ENCODE measurements around the gene PACSIN3.

Gene PACSIN3

GRCh38 chr11:47152126-47152952, 33.9 kb downstream of the PACSIN3 start:
- DNase-seq, result no peak

GRCh38 chr11:47149782-47150181, 36.5 kb downstream of the PACSIN3 start:
- no peak for DNase-seq

DNA sequence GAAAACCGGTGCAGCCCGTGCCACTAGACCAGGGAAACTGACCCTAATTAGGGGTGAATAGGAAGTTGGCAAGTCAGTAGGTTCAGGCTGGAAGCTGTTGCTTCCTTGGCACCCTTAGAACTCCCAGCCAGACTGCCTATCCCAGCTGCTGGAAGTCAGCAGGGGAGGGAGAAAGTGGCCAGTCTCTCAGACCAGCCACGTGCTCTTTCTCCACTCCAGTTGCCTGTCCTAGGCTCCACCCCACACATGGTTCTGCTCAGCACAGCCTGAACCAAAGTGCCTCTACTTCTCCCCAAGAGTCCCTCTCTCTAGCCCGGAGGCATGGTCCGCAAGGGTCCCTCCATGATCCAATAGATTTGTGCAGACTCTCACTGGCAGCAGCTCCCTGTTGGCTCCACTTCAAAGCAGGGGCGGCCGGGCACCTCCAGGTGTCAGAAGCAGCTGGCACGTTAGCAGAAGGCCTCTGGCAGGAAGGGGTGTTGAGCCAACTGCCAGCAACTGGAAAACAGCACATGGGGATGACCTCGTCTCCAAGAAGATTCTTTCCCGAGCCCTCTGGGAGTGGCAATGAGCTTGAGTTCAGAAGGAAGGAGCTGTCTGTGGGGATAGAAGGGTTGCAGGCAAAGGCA, 37.2 kb downstream of the PACSIN3 start:
- no peak for DNase-seq

DNA sequence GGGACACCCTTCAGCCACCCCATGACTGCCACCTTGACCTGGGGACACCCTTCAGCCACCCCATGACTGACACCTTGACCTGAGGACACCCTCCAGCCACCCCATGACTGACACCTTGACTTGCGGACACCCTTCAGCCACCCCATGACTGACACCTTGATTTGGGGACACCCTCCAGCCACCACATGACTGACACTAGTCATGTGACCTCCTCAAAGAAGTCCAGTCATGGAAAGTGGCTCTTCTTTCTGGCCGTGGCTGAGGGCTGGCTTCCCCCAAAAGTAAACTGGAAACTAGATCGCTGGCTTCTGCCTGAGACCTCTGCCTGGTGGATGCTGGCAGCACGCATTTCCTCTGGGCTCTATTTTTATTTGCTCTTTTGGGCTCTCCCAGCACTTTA, 38.0 kb downstream of the PACSIN3 start:
- DNase-seq, result no peak

- no peak for DNase-seq
Measured at GRCh38 chr11:47147681-47148080, 38.6 kb downstream of the PACSIN3 start.

DNA sequence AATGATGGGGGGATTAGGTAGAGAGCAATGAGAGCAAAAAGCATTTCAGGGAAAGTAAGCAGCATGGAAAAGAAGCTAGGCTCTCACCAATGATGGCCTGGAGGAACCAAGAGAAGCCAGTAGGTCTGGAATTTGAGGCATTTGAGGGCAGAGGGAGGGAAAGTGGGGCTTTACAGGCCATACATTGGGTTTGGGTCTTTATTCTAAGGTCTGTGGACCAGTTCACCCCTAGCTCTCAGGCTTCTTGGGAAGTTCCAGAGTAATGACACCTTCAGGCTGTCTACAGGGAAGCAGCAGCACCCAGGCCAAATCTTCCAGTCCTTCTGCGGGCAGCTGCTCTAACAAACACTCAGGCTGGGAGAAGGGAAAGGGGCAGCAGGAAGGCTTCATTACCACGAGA, 39.0 kb downstream of the PACSIN3 start:
- DNase-seq, result no peak

DNA sequence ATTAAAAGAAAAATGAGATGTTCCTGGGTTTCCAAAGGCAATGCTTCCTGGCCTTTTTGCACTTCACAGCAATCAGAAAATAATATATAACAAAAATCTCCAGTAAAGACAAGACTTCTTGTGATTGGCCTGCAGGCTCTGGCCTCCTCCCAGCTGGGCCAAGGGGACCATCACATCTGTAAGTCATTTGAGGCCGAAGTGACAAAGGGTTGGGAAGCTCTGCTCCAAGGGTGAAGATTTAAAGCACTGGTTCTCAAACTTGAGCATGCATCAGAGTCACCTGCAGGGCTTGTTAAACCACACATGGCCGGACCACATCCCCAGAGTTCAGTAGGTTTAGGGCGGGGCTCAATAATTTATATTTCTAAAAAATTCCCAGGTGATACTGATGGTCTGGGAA, 41.7 kb downstream of the PACSIN3 start:
- no peak for DNase-seq

DNA sequence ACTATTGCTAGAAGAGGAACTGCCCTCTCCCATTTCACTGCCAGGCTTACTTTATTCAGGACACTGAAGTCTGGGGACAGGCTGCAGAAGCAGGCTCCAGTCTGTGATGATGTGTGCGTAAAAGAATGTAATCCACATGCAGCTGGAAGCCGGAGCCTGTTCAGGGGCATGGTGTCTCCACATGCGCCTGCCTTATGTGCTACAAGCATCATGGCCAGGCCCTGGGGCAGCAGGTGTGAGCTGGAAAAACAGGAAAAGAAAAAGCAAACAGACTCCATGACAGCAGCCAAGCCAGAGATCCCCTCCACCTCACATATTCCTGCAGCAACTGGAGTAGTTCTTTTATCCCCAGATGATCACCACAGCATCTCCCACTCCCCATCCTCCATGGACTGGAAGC, 42.9 kb downstream of the PACSIN3 start:
- DNase-seq, result no peak

DNA sequence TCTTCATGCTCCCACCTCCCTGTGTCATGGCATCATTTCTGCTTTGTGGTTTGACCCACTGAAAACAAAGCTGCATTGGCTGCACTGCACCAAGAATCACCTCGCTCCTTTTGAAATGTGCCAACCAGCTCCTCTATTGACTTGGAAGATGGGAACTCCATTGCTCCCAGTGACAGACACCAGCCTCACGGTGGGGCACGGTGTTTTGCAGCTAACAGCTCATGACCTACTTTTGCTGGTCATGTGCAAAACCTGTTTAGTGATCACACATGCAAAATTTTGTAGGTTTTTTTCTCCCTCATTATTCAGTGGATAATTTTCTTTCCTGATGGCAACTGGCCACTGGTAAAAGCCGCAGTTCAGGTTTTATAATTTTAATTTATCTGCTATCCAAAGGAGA, 46.4 kb downstream of the PACSIN3 start:
- DNase-seq, result no peak

- DNase-seq, result no peak
Measured at GRCh38 chr11:47137476-47137875, 48.8 kb downstream of the PACSIN3 start.

DNA sequence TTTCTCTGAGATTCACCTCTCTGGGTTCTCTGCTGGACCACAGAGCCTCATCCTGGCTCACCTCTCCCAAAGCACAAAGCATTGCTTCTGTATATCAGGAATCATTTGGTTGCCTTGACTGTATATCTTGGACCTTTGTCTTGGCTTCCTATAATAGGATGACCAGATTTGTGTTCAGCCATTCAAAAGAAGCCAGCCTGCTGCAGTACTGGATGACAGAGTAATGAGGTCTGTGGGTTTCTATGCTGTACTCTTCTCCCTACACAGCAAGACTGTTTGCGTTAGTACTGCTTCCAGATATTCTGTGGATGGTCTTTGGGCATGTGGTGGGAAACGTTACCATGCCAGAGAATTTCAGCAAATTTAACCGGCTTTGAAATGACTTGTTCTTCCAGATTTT, 49.3 kb downstream of the PACSIN3 start:
- DNase-seq, result no peak

DNA sequence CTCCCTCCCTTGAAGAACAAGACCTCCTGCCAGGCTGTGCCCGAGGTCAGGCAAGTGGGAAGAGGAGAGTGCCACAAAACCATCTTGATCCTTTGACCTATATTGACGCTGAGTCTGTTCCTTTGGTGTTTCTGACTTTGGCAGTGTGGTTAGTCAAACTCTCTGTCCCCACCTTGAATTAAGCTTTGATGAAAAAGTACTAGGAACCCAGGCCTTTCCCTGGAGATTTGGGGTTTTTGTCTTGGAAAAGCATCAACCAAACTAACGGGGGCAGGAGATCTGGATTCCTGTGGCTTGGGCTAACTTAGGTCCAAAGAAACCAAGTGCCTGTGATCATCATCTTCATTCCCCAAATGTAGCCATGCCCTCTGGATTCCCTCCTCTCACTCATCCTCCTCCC, 49.9 kb downstream of the PACSIN3 start:
- DNase-seq, result no peak

GRCh38 chr11:47132981-47133380, 53.3 kb downstream of the PACSIN3 start:
- DNase-seq, result no peak

DNA sequence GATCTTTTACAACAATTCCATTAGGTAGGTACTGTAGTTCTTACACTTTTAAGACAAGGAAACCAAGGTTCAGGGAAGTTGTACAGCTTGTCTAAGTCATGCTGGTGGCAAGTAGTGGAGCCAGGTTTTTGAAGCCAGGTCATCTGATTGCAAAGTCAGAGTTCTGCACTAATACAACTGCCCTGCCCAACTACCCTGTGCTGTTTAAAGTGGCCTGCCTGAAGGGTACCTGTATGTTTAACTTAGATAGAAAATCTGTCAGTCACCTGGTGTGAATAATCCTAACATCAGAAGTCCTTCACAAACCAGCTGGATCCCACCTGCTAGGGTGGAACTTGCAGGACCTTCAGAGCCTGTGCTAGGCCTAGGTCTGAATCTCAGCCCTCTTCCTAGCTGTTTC, 53.7 kb downstream of the PACSIN3 start:
- DNase-seq, result no peak

- no peak for DNase-seq
Measured at GRCh38 chr11:47131136-47131535, 55.1 kb downstream of the PACSIN3 start.

GRCh38 chr11:47130543-47130942, 55.7 kb downstream of the PACSIN3 start:
- no peak for DNase-seq

Measured in activated CD4-positive, alpha-beta T cell treated with anti-CD3 and anti-CD28 coated beads, Interleukin-2, amount 50 U/mL, for 48 hours (primary cell).